Measurements from ENCODE around the gene AGXT.

The AGXT gene

DNA sequence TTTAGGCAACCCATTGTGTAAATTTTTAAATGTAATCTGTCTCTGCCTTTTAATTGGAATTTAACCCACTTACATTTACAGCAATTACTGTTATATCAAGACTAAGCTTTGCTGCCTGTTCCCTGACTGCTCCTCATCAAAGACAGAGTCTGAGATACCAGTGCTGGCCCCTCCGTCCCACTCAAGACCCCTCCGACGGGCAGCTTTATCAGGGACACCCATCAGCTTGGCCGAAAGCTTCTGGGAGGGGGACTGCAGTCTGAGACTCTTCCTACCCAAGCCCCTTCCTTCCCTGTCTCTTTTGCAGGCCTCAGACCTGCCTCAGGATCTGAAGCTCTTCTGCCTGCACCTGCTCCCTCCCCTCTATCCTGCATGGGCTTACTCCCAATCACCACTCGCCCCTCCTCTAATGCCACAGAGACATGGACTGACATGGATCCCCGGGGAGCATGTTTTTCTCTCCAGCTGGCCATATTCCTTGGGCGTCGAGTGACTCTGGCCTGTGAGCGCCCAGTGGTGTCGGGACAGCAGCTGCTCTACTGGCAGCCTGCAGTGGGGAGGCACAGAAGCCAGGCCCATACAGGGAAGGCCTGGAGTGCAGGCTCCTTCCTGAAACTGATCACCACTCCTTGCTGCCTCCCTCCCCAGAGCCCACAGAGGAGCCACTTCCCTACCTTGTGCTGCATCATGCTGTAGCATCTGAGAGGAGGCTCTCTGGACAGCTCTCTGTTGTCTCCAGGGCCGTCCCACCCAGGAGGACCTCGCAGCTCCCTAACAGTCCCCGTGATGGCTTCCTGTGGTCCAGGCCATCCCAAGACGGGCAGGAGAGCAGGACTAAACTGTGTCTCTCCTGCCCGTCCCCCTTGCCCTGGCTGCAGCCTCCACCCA is 44.9 kb upstream of the AGXT start:
- no peak overlapping the region for H3K27ac ChIP-seq (replicated peaks)
- no peak overlapping the region for H3K4me3 ChIP-seq (replicated peaks; ENCODE audit: insufficient read depth, low read length)
- peaks cover 49% of the 10 kb centered on the region for H3K27me3 ChIP-seq (ENCODE audit: insufficient read depth, poor library complexity, severe bottlenecking)
- TF ChIP-seq GABPA (IDR thresholded peaks at IDR 0.05; ENCODE audit: low read depth), result no peak
- TF ChIP-seq, protein P1, sequence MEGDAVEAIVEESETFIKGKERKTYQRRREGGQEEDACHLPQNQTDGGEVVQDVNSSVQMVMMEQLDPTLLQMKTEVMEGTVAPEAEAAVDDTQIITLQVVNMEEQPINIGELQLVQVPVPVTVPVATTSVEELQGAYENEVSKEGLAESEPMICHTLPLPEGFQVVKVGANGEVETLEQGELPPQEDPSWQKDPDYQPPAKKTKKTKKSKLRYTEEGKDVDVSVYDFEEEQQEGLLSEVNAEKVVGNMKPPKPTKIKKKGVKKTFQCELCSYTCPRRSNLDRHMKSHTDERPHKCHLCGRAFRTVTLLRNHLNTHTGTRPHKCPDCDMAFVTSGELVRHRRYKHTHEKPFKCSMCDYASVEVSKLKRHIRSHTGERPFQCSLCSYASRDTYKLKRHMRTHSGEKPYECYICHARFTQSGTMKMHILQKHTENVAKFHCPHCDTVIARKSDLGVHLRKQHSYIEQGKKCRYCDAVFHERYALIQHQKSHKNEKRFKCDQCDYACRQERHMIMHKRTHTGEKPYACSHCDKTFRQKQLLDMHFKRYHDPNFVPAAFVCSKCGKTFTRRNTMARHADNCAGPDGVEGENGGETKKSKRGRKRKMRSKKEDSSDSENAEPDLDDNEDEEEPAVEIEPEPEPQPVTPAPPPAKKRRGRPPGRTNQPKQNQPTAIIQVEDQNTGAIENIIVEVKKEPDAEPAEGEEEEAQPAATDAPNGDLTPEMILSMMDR (IDR thresholded peaks at IDR 0.05; ENCODE audit: insufficient read depth, low read length), result no peak
- TF ChIP-seq, protein P2, sequence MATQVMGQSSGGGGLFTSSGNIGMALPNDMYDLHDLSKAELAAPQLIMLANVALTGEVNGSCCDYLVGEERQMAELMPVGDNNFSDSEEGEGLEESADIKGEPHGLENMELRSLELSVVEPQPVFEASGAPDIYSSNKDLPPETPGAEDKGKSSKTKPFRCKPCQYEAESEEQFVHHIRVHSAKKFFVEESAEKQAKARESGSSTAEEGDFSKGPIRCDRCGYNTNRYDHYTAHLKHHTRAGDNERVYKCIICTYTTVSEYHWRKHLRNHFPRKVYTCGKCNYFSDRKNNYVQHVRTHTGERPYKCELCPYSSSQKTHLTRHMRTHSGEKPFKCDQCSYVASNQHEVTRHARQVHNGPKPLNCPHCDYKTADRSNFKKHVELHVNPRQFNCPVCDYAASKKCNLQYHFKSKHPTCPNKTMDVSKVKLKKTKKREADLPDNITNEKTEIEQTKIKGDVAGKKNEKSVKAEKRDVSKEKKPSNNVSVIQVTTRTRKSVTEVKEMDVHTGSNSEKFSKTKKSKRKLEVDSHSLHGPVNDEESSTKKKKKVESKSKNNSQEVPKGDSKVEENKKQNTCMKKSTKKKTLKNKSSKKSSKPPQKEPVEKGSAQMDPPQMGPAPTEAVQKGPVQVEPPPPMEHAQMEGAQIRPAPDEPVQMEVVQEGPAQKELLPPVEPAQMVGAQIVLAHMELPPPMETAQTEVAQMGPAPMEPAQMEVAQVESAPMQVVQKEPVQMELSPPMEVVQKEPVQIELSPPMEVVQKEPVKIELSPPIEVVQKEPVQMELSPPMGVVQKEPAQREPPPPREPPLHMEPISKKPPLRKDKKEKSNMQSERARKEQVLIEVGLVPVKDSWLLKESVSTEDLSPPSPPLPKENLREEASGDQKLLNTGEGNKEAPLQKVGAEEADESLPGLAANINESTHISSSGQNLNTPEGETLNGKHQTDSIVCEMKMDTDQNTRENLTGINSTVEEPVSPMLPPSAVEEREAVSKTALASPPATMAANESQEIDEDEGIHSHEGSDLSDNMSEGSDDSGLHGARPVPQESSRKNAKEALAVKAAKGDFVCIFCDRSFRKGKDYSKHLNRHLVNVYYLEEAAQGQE (IDR thresholded peaks at IDR 0.05; ENCODE audit: insufficient replicate concordance, low read depth), result no peak
- TF ChIP-seq POLR2AphosphoS5 (IDR thresholded peaks at IDR 0.05; ENCODE audit: low read depth), result no peak
- no peak for TF ChIP-seq SPI1 (IDR thresholded peaks at IDR 0.05; ENCODE audit: borderline replicate concordance, low read depth)
- DNase-seq (ENCODE audit: low read depth in 1 of 2, low spot score in 1 of 2), result no peak

DNA sequence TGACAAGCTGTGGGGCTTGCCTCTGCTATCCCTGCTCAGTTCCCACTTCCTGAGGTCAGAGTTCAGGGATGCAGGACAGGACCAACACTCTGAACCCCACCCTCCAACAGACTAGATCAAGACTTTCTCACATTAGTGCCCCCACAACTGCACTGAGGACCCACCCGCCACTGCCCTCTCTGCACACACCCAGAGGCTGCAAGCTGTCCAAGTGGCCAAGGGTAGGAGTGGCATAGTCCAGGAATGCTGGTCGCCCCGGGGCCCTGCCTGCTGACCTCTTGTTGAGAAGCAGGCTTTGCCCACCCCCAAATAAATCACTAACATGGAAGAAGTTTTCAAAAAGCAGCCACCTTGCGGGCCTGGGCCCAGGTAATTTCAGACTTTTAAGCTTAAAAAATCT is 43.1 kb upstream of the AGXT start:
- H3K27me3 ChIP-seq (ENCODE audit: insufficient read depth, poor library complexity, severe bottlenecking), result peaks cover 45% of the 10 kb centered on the region
- DNase-seq (ENCODE audit: low read depth in 1 of 2, low spot score in 1 of 2), result no peak
- H3K27ac ChIP-seq (replicated peaks), result no peak overlapping the region

DNA sequence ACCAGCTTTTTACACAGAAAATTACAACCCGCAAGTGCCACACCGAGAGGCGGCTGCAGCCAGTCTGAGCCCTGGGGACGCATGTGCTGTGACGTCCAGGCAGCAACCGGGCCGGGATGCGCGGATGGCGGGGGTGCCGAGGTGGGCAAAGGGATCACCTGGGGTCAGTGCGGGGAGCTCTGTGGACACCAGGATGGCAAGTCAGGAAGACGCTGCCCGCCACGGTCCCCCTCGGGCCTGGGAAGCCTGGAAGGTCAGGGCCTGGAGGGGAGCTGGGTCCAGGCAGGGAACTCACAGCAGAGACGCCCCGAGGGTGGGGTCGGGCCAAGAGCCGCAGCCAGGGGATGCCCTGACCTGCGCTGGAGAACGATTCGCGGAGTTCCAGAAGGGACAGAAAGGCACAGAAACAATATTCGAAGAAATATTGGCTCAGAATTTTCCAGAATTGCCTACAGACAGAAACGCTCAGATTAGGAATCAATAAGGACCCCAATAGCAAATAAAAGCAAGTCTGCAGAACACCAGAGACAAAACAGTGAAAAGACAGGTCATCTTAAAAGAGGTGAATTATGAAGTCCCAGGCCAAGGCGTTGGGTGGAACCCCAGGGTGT is 36.9 kb upstream of the AGXT start:
- TF ChIP-seq POLR2AphosphoS5 (IDR thresholded peaks at IDR 0.05; ENCODE audit: low read depth) (no peak), SPI1 (IDR thresholded peaks at IDR 0.05; ENCODE audit: borderline replicate concordance, low read depth) (no peak), GABPA (IDR thresholded peaks at IDR 0.05; ENCODE audit: low read depth) (no peak)
- TF ChIP-seq, protein P1 (IDR thresholded peaks at IDR 0.05; ENCODE audit: insufficient read depth, low read length), result no peak
- TF ChIP-seq, protein P2 (IDR thresholded peaks at IDR 0.05; ENCODE audit: insufficient replicate concordance, low read depth), result no peak
- Histone ChIP-seq H3K27ac (replicated peaks) (no peak overlapping the region), H3K4me3 (replicated peaks; ENCODE audit: insufficient read depth, low read length) (no peak overlapping the region), H3K27me3 (ENCODE audit: insufficient read depth, poor library complexity, severe bottlenecking) (peaks cover 21% of the 10 kb centered on the region)
- no peak for DNase-seq (ENCODE audit: low read depth in 1 of 2, low spot score in 1 of 2)

More for the DNA sequence above, 43.1 kb upstream of the AGXT start:
- TF ChIP-seq POLR2AphosphoS5 (IDR thresholded peaks at IDR 0.05; ENCODE audit: low read depth) (no peak), SPI1 (IDR thresholded peaks at IDR 0.05; ENCODE audit: borderline replicate concordance, low read depth) (no peak), GABPA (IDR thresholded peaks at IDR 0.05; ENCODE audit: low read depth) (no peak)
- TF ChIP-seq, protein P2 (IDR thresholded peaks at IDR 0.05; ENCODE audit: insufficient replicate concordance, low read depth), result no peak
- TF ChIP-seq, protein P1 (IDR thresholded peaks at IDR 0.05; ENCODE audit: insufficient read depth, low read length), result no peak
- H3K4me3 ChIP-seq (replicated peaks; ENCODE audit: insufficient read depth, low read length), result no peak overlapping the region
